ENCODE measurements around the gene FCAR.
A peak's percentile ranks its signal among the peaks of the same experiment; 100 is the strongest.
"Not testable (repeated sequence)": the region's sequence is repeated elsewhere in the genome, so short reads cannot be mapped to it uniquely, and the experiment has no call there.

FCAR gene

GRCh38 chr19:54894106-54894505 lies 20.1 kb downstream of the FCAR start:
- DNase-seq (ENCODE audit: low read depth, low spot score) = not testable (repeated sequence)

- no peak for DNase-seq (ENCODE audit: low read depth, low spot score)
Observed at GRCh38 chr19:54896036-54896435, 22.0 kb downstream of the FCAR start.

- not testable (repeated sequence) for DNase-seq (ENCODE audit: low read depth, low spot score)
Observed at GRCh38 chr19:54898685-54899084, 24.6 kb downstream of the FCAR start.

GRCh38 chr19:54899646-54900045 lies 25.6 kb downstream of the FCAR start:
- not testable (repeated sequence) for DNase-seq (ENCODE audit: low read depth, low spot score)

GRCh38 chr19:54901153-54901552 lies 27.1 kb downstream of the FCAR start:
- not testable (repeated sequence) for DNase-seq (ENCODE audit: low read depth, low spot score)

GRCh38 chr19:54902061-54902460 lies 28.0 kb downstream of the FCAR start:
- DNase-seq (ENCODE audit: low read depth, low spot score) = no peak

GRCh38 chr19:54903303-54903702 lies 29.3 kb downstream of the FCAR start:
- DNase-seq (ENCODE audit: low read depth, low spot score) = no peak

GRCh38 chr19:54904261-54904660 lies 30.2 kb downstream of the FCAR start:
- not testable (repeated sequence) for DNase-seq (ENCODE audit: low read depth, low spot score)

- DNase-seq (ENCODE audit: low read depth, low spot score) = no peak
Observed at GRCh38 chr19:54905421-54905802, 31.4 kb downstream of the FCAR start.

GRCh38 chr19:54905803-54906511 lies 31.9 kb downstream of the FCAR start, which contains the start of gene NCR1:
Gene NCR1 (plus strand): TSS chr19:54906148. CDS start chr19:54906188, 40 bp downstream.
- peak; percentile 66 for DNase-seq (ENCODE audit: low read depth, low spot score)

- no peak for DNase-seq (ENCODE audit: low read depth, low spot score)
Observed at GRCh38 chr19:54906819-54907218, 32.8 kb downstream of the FCAR start.

- not testable (repeated sequence) for DNase-seq (ENCODE audit: low read depth, low spot score)
Observed at GRCh38 chr19:54907899-54908298, 33.9 kb downstream of the FCAR start.

GRCh38 chr19:54916822-54917221 lies 42.8 kb downstream of the FCAR start:
- no peak for DNase-seq (ENCODE audit: low read depth, low spot score)

- DNase-seq (ENCODE audit: low read depth, low spot score) = no peak
Observed at GRCh38 chr19:54918499-54918898, 44.5 kb downstream of the FCAR start.

- peak; percentile 61 for DNase-seq (ENCODE audit: low read depth, low spot score)
Observed at GRCh38 chr19:54919646-54920563, 45.9 kb downstream of the FCAR start.

- no peak for DNase-seq (ENCODE audit: low read depth, low spot score)
Observed at GRCh38 chr19:54921082-54921481, 47.0 kb downstream of the FCAR start.

GRCh38 chr19:54923276-54923675 lies 49.2 kb downstream of the FCAR start:
- DNase-seq (ENCODE audit: low read depth, low spot score) = no peak

GRCh38 chr19:54928299-54928698 lies 54.3 kb downstream of the FCAR start:
- DNase-seq (ENCODE audit: low read depth, low spot score) = no peak

GRCh38 chr19:54937926-54938325 lies 63.9 kb downstream of the FCAR start:
- DNase-seq (ENCODE audit: low read depth, low spot score) = no peak

- no peak for DNase-seq (ENCODE audit: low read depth, low spot score)
Observed at GRCh38 chr19:54938906-54939305, 64.9 kb downstream of the FCAR start.

- not testable (repeated sequence) for DNase-seq (ENCODE audit: low read depth, low spot score)
Observed at GRCh38 chr19:54939538-54939937, 65.5 kb downstream of the FCAR start.

All from ELF-1 (cell line).